Gastroesophageal sphincter (tissue), 3 donors: ENCODE data around the gene DDX52.

Experiments
- EP300 ChIP-seq: sonication (generic); formaldehyde crosslinking; IDR thresholded peaks from one replicate; pipeline ENCODE4 v1.6.1; 2017; ENCODE audit warnings: antibody characterized with exemption, mild to moderate bottlenecking
- POLR2A ChIP-seq, 2 donors: fragments of 450-650 bp; IDR thresholded peaks; one replicate each; pipeline ENCODE4 v1.6.1; 2017; ENCODE audit warnings: antibody characterized with exemption in 2 of 2, mild to moderate bottlenecking in 2 of 2, moderate library complexity in 1 of 2
- POLR2AphosphoS5 ChIP-seq: sonication (generic); formaldehyde crosslinking; IDR thresholded peaks from one replicate; pipeline ENCODE4 v1.6.1; 2017; ENCODE audit warnings: antibody characterized with exemption
- TF ChIP-seq, protein P1 (sequence below), 4 experiments: fragments of 200-600 bp in 2 of 4; fragments of 450-650 bp in 2 of 4; sonication (generic) in 1 of 4; IDR thresholded peaks; one replicate each; pipeline ENCODE4 v1.5.1; 2017 to 2019; ENCODE audit warnings: antibody characterized with exemption in 4 of 4, mild to moderate bottlenecking in 2 of 4, moderate library complexity in 2 of 4

DNA sequence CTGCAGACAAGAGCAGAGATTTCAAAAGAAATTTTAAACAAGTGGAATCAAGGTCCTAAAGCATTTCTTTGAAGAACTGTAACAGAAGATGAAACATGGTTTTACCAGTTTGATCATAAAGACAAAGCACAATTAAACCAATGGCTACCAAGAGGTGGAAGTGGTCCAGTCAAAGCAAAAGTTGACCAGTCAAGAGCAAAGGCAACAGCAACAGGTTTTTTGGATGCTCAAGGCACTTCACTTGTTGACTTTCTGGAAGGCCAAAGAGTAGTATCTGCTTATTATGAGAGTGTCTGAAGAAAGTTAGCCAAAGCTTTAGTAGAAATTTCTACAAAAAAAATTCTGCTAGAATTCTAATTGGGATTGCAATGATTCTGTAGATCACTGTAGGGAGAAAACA lies 5.3 kb downstream of the DDX52 start:
- TF ChIP-seq POLR2A (IDR thresholded peaks at IDR 0.05) (no peak), POLR2AphosphoS5 (no peak), EP300 (no peak)
- TF ChIP-seq, protein P1, sequence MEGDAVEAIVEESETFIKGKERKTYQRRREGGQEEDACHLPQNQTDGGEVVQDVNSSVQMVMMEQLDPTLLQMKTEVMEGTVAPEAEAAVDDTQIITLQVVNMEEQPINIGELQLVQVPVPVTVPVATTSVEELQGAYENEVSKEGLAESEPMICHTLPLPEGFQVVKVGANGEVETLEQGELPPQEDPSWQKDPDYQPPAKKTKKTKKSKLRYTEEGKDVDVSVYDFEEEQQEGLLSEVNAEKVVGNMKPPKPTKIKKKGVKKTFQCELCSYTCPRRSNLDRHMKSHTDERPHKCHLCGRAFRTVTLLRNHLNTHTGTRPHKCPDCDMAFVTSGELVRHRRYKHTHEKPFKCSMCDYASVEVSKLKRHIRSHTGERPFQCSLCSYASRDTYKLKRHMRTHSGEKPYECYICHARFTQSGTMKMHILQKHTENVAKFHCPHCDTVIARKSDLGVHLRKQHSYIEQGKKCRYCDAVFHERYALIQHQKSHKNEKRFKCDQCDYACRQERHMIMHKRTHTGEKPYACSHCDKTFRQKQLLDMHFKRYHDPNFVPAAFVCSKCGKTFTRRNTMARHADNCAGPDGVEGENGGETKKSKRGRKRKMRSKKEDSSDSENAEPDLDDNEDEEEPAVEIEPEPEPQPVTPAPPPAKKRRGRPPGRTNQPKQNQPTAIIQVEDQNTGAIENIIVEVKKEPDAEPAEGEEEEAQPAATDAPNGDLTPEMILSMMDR (IDR thresholded peaks at IDR 0.05) = no peak
